ENCODE results near the gene LAMC1.

DNA sequence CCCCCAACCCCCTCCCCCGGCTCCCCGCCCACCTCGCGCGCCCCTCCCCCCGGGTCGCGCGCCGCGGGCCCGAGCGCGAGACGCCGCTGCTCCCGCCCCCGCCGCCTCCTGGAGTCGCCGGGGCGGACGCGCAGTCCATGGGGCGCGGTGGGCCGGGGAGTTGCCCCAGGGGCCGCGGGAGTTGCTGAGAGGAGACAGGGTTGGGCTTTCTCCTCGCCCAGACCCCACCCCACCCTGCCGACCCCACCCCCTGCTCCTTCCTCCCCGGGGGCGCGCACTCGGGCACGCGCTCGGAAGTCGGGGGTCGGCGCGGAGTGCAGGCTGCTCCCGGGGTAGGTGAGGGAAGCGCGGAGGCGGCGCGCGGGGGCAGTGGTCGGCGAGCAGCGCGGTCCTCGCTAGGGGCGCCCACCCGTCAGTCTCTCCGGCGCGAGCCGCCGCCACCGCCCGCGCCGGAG is at the start of gene LAMC1:
- TF ChIP-seq, protein P1, sequence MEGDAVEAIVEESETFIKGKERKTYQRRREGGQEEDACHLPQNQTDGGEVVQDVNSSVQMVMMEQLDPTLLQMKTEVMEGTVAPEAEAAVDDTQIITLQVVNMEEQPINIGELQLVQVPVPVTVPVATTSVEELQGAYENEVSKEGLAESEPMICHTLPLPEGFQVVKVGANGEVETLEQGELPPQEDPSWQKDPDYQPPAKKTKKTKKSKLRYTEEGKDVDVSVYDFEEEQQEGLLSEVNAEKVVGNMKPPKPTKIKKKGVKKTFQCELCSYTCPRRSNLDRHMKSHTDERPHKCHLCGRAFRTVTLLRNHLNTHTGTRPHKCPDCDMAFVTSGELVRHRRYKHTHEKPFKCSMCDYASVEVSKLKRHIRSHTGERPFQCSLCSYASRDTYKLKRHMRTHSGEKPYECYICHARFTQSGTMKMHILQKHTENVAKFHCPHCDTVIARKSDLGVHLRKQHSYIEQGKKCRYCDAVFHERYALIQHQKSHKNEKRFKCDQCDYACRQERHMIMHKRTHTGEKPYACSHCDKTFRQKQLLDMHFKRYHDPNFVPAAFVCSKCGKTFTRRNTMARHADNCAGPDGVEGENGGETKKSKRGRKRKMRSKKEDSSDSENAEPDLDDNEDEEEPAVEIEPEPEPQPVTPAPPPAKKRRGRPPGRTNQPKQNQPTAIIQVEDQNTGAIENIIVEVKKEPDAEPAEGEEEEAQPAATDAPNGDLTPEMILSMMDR (conservative IDR thresholded peaks at IDR 0.05), result no peak
- no peak for TF ChIP-seq ZFX (IDR thresholded peaks at IDR 0.05)
